Measurements from ENCODE around the gene ASL.
"Not testable (repeated sequence)": the region's sequence is repeated elsewhere in the genome, so short reads cannot be mapped to it uniquely, and the experiment has no call there.

DNA sequence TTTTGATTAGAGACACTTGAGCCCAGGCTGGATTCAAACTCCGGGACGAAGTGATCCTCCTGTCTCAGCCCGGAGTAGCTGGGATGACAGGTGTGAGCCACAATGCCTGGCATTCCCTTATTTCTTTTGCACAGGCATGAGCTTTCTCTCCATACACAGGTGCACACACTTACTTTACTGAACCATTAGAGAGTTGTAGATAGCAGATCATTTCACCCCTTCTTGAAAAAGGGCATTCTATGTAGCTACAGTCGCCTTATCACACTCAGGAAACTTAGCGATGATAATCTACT lies 48.9 kb downstream of the ASL start:
- TF ChIP-seq, protein P1, sequence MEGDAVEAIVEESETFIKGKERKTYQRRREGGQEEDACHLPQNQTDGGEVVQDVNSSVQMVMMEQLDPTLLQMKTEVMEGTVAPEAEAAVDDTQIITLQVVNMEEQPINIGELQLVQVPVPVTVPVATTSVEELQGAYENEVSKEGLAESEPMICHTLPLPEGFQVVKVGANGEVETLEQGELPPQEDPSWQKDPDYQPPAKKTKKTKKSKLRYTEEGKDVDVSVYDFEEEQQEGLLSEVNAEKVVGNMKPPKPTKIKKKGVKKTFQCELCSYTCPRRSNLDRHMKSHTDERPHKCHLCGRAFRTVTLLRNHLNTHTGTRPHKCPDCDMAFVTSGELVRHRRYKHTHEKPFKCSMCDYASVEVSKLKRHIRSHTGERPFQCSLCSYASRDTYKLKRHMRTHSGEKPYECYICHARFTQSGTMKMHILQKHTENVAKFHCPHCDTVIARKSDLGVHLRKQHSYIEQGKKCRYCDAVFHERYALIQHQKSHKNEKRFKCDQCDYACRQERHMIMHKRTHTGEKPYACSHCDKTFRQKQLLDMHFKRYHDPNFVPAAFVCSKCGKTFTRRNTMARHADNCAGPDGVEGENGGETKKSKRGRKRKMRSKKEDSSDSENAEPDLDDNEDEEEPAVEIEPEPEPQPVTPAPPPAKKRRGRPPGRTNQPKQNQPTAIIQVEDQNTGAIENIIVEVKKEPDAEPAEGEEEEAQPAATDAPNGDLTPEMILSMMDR (IDR thresholded peaks at IDR 0.05), result not testable (repeated sequence)
- not testable (repeated sequence) for TF ChIP-seq POLR2AphosphoS5, EP300 (IDR thresholded peaks at IDR 0.05)

All from gastroesophageal sphincter (tissue), 3 donors.